ENCODE results near the gene SRGN.

SRGN gene

GRCh38 chr10:69142983-69143382 is 55.1 kb downstream of the SRGN start:
- DNase-seq = no peak

- no peak for DNase-seq
Observed at GRCh38 chr10:69145329-69145728, 57.4 kb downstream of the SRGN start.

GRCh38 chr10:69145864-69146263 is 58.0 kb downstream of the SRGN start:
- no peak for DNase-seq

DNA sequence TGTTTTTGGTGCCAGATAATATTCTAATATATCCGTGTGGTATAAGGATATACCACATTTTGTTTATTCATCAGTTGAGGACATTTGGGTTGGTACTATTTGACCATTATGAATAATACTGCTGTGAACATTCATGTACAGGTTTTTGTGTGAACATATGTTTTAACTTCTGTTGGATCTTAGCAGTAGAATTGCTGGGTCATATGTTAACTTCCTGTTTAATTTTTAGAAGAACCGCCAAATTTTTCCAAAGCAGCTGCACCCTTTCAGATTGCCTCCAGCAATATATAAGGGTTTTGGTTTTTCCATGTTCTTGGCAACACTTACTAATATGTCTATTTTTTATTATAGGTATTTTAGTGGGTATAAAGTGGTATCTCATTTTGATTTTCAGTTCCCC is 58.9 kb downstream of the SRGN start:
- no peak for DNase-seq

GRCh38 chr10:69151984-69152383 is 64.1 kb downstream of the SRGN start:
- DNase-seq = no peak

DNA sequence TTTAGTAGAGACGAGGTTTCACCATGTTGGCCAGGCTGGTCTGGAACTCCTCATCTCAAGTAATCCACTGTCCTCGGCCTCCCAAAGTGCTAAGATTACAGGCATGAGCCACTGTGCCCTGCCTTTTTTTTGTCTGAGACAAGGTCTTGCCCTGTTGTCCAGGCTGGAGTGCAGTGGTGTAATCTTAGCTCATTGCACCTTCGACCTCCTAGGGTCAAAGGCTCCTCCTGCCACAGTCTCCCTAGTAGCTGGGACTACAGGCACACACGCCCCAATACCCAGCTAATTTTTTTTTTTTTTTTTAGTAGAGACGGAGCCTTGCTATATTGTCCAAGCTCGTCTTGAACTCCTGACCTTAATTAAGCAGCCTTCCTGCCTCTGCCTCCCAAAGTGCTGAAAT is 65.3 kb downstream of the SRGN start:
- no peak for DNase-seq

Data from CD4-positive, alpha-beta T cell treated with Interferon alpha-2 for 1 hour (primary cell).